Uterus (tissue), 4 donors: ENCODE data around the gene INPPL1. TPM values are rescaled to one million over a fixed set of nuclear protein-coding genes. Genes with fewer than 3 reads are reported as not detected.
A peak's percentile ranks its signal among the peaks of the same experiment; 100 is the strongest.

Experiments used
- DNase-seq, 2 donors: peaks; one replicate each; pipeline ENCODE4 v3.0.0-alpha.2; 2019 to 2020
- H3K27ac ChIP-seq, 2 donors: fragments of 200-600 bp; sonication (generic); 1 replicate in 1 of 2; 2 replicates in 1 of 2; pipeline ENCODE4 v1.5.1; 2016 to 2018
- H3K27me3 ChIP-seq, 2 donors: fragments of 200-600 bp; sonication (generic); one replicate each; pipeline ENCODE4 v1.5.1; 2018 to 2019; ENCODE audit warnings: control low read depth in 1 of 2
- H3K36me3 ChIP-seq, 2 donors: fragments of 200-600 bp; sonication (generic); one replicate each; pipeline ENCODE4 v1.5.1; 2019; ENCODE audit warnings: control low read depth in 1 of 2
- H3K4me1 ChIP-seq, 2 donors: fragments of 200-600 bp; sonication (generic); one replicate each; pipeline ENCODE4 v1.5.1; 2018 to 2019; ENCODE audit warnings: control low read depth in 1 of 2
- H3K4me3 ChIP-seq, 2 donors: fragments of 200-600 bp; sonication (generic); 1 replicate in 1 of 2; 2 replicates in 1 of 2; pipeline ENCODE4 v1.5.1; 2018 to 2019; ENCODE audit warnings: mild to moderate bottlenecking in 1 of 2
- H3K9me3 ChIP-seq, 2 donors: fragments of 200-600 bp; sonication (generic); one replicate each; pipeline ENCODE4 v1.5.1; 2019; ENCODE audit warnings: control low read depth in 1 of 2
- CTCF ChIP-seq, 4 experiments: fragments of 200-600 bp in 2 of 4; fragments of 450-650 bp in 2 of 4; sonication (generic) in 2 of 4; IDR thresholded peaks; one replicate each; pipeline ENCODE4 v1.5.1; 2016 to 2019; ENCODE audit warnings: antibody characterized with exemption in 4 of 4, mild to moderate bottlenecking in 2 of 4, moderate library complexity in 1 of 4
- POLR2A ChIP-seq, 2 donors: fragments of 450-650 bp; IDR thresholded peaks; one replicate each; pipeline ENCODE4 v1.6.1; 2016; ENCODE audit warnings: antibody characterized with exemption in 2 of 2, mild to moderate bottlenecking in 1 of 2, moderate library complexity in 1 of 2
- intact Hi-C: fragments of 100-400 bp; cut with DNase I; formaldehyde crosslinking; loops from one replicate; pipeline ENCODE4 v1.15.1; 2023; ENCODE audit warnings: low total_unique reads
- total RNA-seq, 4 donors: library from RNA; depleted of rRNA in 3 of 4; stranded (reverse); fragments of >200 nt in 3 of 4; gene quantifications; one replicate each; pipeline versions ENCODE4 v1.1.0 to v1.2.4, GENCODE V29; 2014 to 2023
- donor health status: DM: yes; HTN: yes; CAD: no.

Gene INPPL1
- total RNA-seq, 4 donors from 2014 or later: 47.1 to 200 (median 50.8) TPM

- no peak for TF ChIP-seq CTCF (IDR thresholded peaks at IDR 0.05)
- no peak for TF ChIP-seq POLR2A (IDR thresholded peaks at IDR 0.05)
- H3K27ac ChIP-seq: no peak overlapping the region
- H3K36me3 ChIP-seq: no peaks in the 10 kb centered on the region
- H3K4me1 ChIP-seq: peaks cover 0 to 15% of the 10 kb centered on the region in 2 donors
- intact Hi-C loops: no loop called here
- no peak overlapping the region for H3K4me3 ChIP-seq
- H3K9me3 ChIP-seq: no peaks in the 10 kb centered on the region
- H3K27me3 ChIP-seq: no peaks in the 10 kb centered on the region
- DNase-seq: no peak
These were observed 2.1 kb downstream of the INPPL1 start for GRCh38 chr11:72226701-72227100.

GRCh38 chr11:72227316-72228228 is 3.0 kb downstream of the INPPL1 start:
- H3K9me3 ChIP-seq: no peaks in the 10 kb centered on the region
- intact Hi-C loops: no loop called here
- no peak overlapping the region for H3K4me3 ChIP-seq
- DNase-seq: peak in 1 of 2 donors; percentile 13
- TF ChIP-seq CTCF (IDR thresholded peaks at IDR 0.05) (no peak), POLR2A (IDR thresholded peaks at IDR 0.05) (no peak)
- no peaks in the 10 kb centered on the region for H3K27me3 ChIP-seq
- peaks cover 0 to 11% of the 10 kb centered on the region in 2 donors for H3K4me1 ChIP-seq
- no peaks in the 10 kb centered on the region for H3K36me3 ChIP-seq
- no peak overlapping the region for H3K27ac ChIP-seq

GRCh38 chr11:72228229-72228843 is 3.8 kb downstream of the INPPL1 start:
- Histone ChIP-seq H3K4me3 (no peak overlapping the region), H3K27me3 (no peaks in the 10 kb centered on the region), H3K27ac (no peak overlapping the region), H3K36me3 (no peaks in the 10 kb centered on the region), H3K4me1 (peaks cover 0 to 9% of the 10 kb centered on the region in 2 donors), H3K9me3 (no peaks in the 10 kb centered on the region)
- intact Hi-C loops: no loop called here
- no peak for TF ChIP-seq CTCF (IDR thresholded peaks at IDR 0.05)
- no peak for TF ChIP-seq POLR2A (IDR thresholded peaks at IDR 0.05)
- DNase-seq: peak in 1 of 2 donors; percentile 17

- no peaks in the 10 kb centered on the region for H3K9me3 ChIP-seq
- peaks cover 0 to 9% of the 10 kb centered on the region in 2 donors for H3K4me1 ChIP-seq
- no peak overlapping the region for H3K27ac ChIP-seq
- no peaks in the 10 kb centered on the region for H3K36me3 ChIP-seq
- H3K27me3 ChIP-seq: no peaks in the 10 kb centered on the region
- intact Hi-C loops: no loop called here
- TF ChIP-seq POLR2A (IDR thresholded peaks at IDR 0.05) (no peak), CTCF (IDR thresholded peaks at IDR 0.05) (no peak)
- no peak for DNase-seq
- H3K4me3 ChIP-seq: no peak overlapping the region
These were observed 4.3 kb downstream of the INPPL1 start for GRCh38 chr11:72228844-72229231.

GRCh38 chr11:72229336-72229924 is 4.9 kb downstream of the INPPL1 start:
- peak in 1 of 2 donors; percentile 13 for DNase-seq
- no peak overlapping the region for H3K27ac ChIP-seq
- H3K4me3 ChIP-seq: no peak overlapping the region
- no peaks in the 10 kb centered on the region for H3K27me3 ChIP-seq
- H3K36me3 ChIP-seq: no peaks in the 10 kb centered on the region
- no peaks in the 10 kb centered on the region for H3K9me3 ChIP-seq
- no peak for TF ChIP-seq CTCF (IDR thresholded peaks at IDR 0.05)
- no peak for TF ChIP-seq POLR2A (IDR thresholded peaks at IDR 0.05)
- intact Hi-C loops: no loop called here
- H3K4me1 ChIP-seq: peaks cover 0 to 9% of the 10 kb centered on the region in 2 donors
